GM12892 (cell line): ENCODE data around the gene GALNTL6.

Experiments used
- POLR2A ChIP-seq: IDR thresholded peaks from 2 replicates; pipeline ENCODE4 v1.6.1; 2011; ENCODE audit warnings: low read depth, low read length, control low read depth
- POLR2AphosphoS5 ChIP-seq: IDR thresholded peaks from 2 replicates; pipeline ENCODE4 v1.6.1; 2011; ENCODE audit warnings: low read depth, low read length, control low read depth

DNA sequence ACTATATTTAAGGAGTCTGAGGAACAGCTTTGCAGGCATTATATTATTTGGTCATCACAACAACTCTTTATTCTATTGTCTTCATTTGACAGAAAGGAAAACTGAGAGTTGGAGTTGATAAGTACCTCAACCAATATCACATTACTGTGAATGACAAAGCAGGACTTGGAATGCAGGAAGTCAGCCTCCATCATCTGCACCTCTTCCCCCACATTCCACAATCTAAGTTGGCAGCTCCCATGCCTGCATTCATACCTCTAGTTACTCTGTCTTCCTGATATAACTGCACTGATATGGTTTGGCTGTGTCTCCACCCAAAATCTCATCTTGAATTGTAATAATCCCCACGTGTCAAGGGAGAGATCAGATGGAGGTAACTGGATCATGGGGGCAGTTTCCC lies 356.7 kb downstream of the GALNTL6 start:
- TF ChIP-seq POLR2A (no peak), POLR2AphosphoS5 (no peak)
